OCI-LY7 (cell line): ENCODE data around the gene TMEM178B. TPM values are rescaled to one million over a fixed set of nuclear protein-coding genes. Genes with fewer than 3 reads are reported as not detected.

Experiments
- BruUV-seq: library from RNA; stranded (reverse); fragments of 400-500 nt; replicated peaks from 2 replicates; lab custom pipeline; 2021; lab: Mats Ljungman, UMichigan
- CTCF ChIA-PET: fragments of 300-600 bp; sonication (Branson Sonifier 250); formaldehyde crosslinking; loops from one replicate; lab custom pipeline; 2022; ENCODE audit warnings: antibody characterized with exemption; ENCODE audit not compliant: unreplicated experiment; lab: Charles Lee
- POLR2A ChIA-PET: fragments of 300-600 bp; sonication (Branson Sonifier 250); formaldehyde crosslinking; loops from one replicate; lab custom pipeline; 2022; ENCODE audit warnings: antibody characterized with exemption; lab: Charles Lee
- DNase-seq: peaks from one replicate; pipeline ENCODE4 v3.0.0-alpha.2; 2015; ENCODE audit warnings: low spot score
- H2AFZ ChIP-seq: fragments of 200-600 bp; sonication (generic), shearing (Covaris generic); 2 replicates; pipeline ENCODE4 v1.6.1; 2014; ENCODE audit warnings: mild to moderate bottlenecking, antibody characterized with exemption, low read length, moderate library complexity
- H3K27ac ChIP-seq: fragments of 200-600 bp; sonication (generic); 2 replicates; pipeline ENCODE4 v1.5.1; 2014; ENCODE audit warnings: mixed run types, low read depth, mild to moderate bottlenecking, moderate library complexity, low read length, inconsistent platforms; ENCODE audit not compliant: poor library complexity, severe bottlenecking
- H3K36me3 ChIP-seq: fragments of 200-600 bp; sonication (generic); 2 replicates; pipeline ENCODE4 v1.6.1; 2014; ENCODE audit warnings: mild to moderate bottlenecking, antibody characterized with exemption, low read length, moderate library complexity, mixed read lengths; ENCODE audit not compliant: insufficient read depth
- H3K4me1 ChIP-seq: fragments of 200-600 bp; sonication (generic); 2 replicates; pipeline ENCODE4 v1.5.1; 2014; ENCODE audit warnings: mild to moderate bottlenecking, low read length; ENCODE audit not compliant: insufficient read depth, poor library complexity, severe bottlenecking
- H3K4me2 ChIP-seq: fragments of 200-600 bp; sonication (generic); 2 replicates; pipeline ENCODE4 v1.6.1; 2014; ENCODE audit warnings: mild to moderate bottlenecking, low read length
- H3K4me3 ChIP-seq: fragments of 200-600 bp; sonication (generic); 2 replicates; pipeline ENCODE4 v1.5.1; 2014; ENCODE audit warnings: mild to moderate bottlenecking, low read depth, low read length; ENCODE audit not compliant: poor library complexity, severe bottlenecking
- H3K79me2 ChIP-seq: fragments of 200-600 bp; sonication (generic); 2 replicates; pipeline ENCODE4 v1.6.1; 2016; ENCODE audit warnings: low read depth, mild to moderate bottlenecking, low read length, moderate library complexity, mixed read lengths; ENCODE audit not compliant: insufficient read depth
- H3K9me2 ChIP-seq: fragments of 200-600 bp; sonication (generic); 2 replicates; pipeline ENCODE4 v1.6.1; 2016; ENCODE audit warnings: mild to moderate bottlenecking, low read length, mixed read lengths; ENCODE audit not compliant: insufficient read depth
- H3K9me3 ChIP-seq: fragments of 200-600 bp; sonication (generic); 2 replicates; pipeline ENCODE4 v1.6.1; 2014; ENCODE audit warnings: mild to moderate bottlenecking, mixed run types, low read length, mixed read lengths
- H4K20me1 ChIP-seq: fragments of 200-600 bp; sonication (generic); 2 replicates; pipeline ENCODE4 v1.6.1; 2014; ENCODE audit warnings: mild to moderate bottlenecking, antibody characterized with exemption, low read length, moderate library complexity, mixed read lengths; ENCODE audit not compliant: insufficient read depth
- CTCF ChIP-seq: fragments of 200-600 bp; sonication (generic); conservative IDR thresholded peaks from 2 replicates; pipeline ENCODE4 v1.5.1; 2014; ENCODE audit warnings: mild to moderate bottlenecking, antibody characterized with exemption, low read length, moderate library complexity, mixed read lengths
- EZH2phosphoT487 ChIP-seq: fragments of 200-600 bp; sonication (generic); IDR thresholded peaks from 2 replicates; pipeline ENCODE4 v1.6.1; 2018; ENCODE audit warnings: low read depth, borderline replicate concordance, mild to moderate bottlenecking, mixed run types, antibody characterized with exemption, low read length, moderate library complexity, mixed read lengths
- intact Hi-C: fragments of 100-400 bp; cut with micrococcal nuclease; formaldehyde crosslinking; loops from one replicate; pipeline ENCODE4 v1.10.0; 2022; ENCODE audit not compliant: unreplicated experiment
- total RNA-seq, 2 experiments: library from RNA; depleted of rRNA in 1 of 2; stranded (reverse); fragments of >200 nt in 1 of 2; shearing (Covaris generic) in 1 of 2; gene quantifications; 2 replicates each; pipeline ENCODE4 v1.2.3, GENCODE V29; 2014 to 2022

The TMEM178B gene
- total RNA-seq, 2 experiments from 2014 or later: not detected

- CTCF ChIA-PET: no interaction called here
- Histone ChIP-seq H3K79me2 (no peaks in the 10 kb centered on the region), H2AFZ (no peak overlapping the region), H4K20me1 (no peaks in the 10 kb centered on the region), H3K4me3 (no peak overlapping the region), H3K36me3 (no peaks in the 10 kb centered on the region), H3K4me2 (no peak overlapping the region), H3K9me2 (no peaks in the 10 kb centered on the region), H3K27ac (no peak overlapping the region), H3K9me3 (no peaks in the 10 kb centered on the region), H3K4me1 (no peaks in the 10 kb centered on the region)
- POLR2A ChIA-PET: no interaction called here
- DNase-seq: no peak
- intact Hi-C loops: no loop called here
- BruUV-seq: no TSS peak
- TF ChIP-seq CTCF (no peak), EZH2phosphoT487 (no peak)
These were observed 44.9 kb downstream of the TMEM178B start for GRCh38 chr7:141118767-141119166.

GRCh38 chr7:141119187-141119586 lies 45.3 kb downstream of the TMEM178B start:
- no peaks in the 10 kb centered on the region for H3K9me3 ChIP-seq
- ChIA-PET CTCF (no interaction called here), POLR2A (no interaction called here)
- DNase-seq: no peak
- H3K79me2 ChIP-seq: no peaks in the 10 kb centered on the region
- H3K27ac ChIP-seq: no peak overlapping the region
- intact Hi-C loops: no loop called here
- no peaks in the 10 kb centered on the region for H3K36me3 ChIP-seq
- no peak overlapping the region for H2AFZ ChIP-seq
- H3K9me2 ChIP-seq: no peaks in the 10 kb centered on the region
- no peaks in the 10 kb centered on the region for H4K20me1 ChIP-seq
- H3K4me1 ChIP-seq: no peaks in the 10 kb centered on the region
- TF ChIP-seq EZH2phosphoT487: no peak
- no peak overlapping the region for H3K4me2 ChIP-seq
- H3K4me3 ChIP-seq: no peak overlapping the region
- BruUV-seq: no TSS peak

GRCh38 chr7:141122736-141123135 lies 48.9 kb downstream of the TMEM178B start:
- Histone ChIP-seq H4K20me1 (no peaks in the 10 kb centered on the region), H3K27ac (no peak overlapping the region), H2AFZ (no peak overlapping the region), H3K4me1 (no peaks in the 10 kb centered on the region), H3K79me2 (no peaks in the 10 kb centered on the region), H3K4me2 (no peak overlapping the region), H3K36me3 (no peaks in the 10 kb centered on the region), H3K9me2 (no peaks in the 10 kb centered on the region), H3K4me3 (no peak overlapping the region), H3K9me3 (no peaks in the 10 kb centered on the region)
- intact Hi-C loops: no loop called here
- TF ChIP-seq EZH2phosphoT487: no peak
- no peak for TF ChIP-seq CTCF
- POLR2A ChIA-PET: no interaction called here
- no TSS peak for BruUV-seq
- CTCF ChIA-PET: no interaction called here
- no peak for DNase-seq
